ENCODE data around the gene CSK.

CSK gene

GRCh38 chr15:74775894-74776293 is 6.0 kb upstream of the CSK start:
- ATAC-seq (ENCODE audit: low read depth) (no peak), DNase-seq (ENCODE audit: low spot score) (no peak)
- Histone ChIP-seq H3K27me3 (ENCODE audit: insufficient read depth, poor library complexity, severe bottlenecking) (no peaks in the 10 kb centered on the region), H3K4me1 (ENCODE audit: insufficient read depth, poor library complexity, severe bottlenecking) (peaks cover 1% of the 10 kb centered on the region), H3K4me3 (ENCODE audit: severe bottlenecking) (no peak overlapping the region), H3K36me3 (ENCODE audit: low read depth) (no peaks in the 10 kb centered on the region), H3K9me3 (ENCODE audit: severe bottlenecking) (no peaks in the 10 kb centered on the region), H3K27ac (ENCODE audit: poor library complexity, severe bottlenecking) (no peak overlapping the region)
- TF ChIP-seq CTCF (IDR thresholded peaks at IDR 0.05; ENCODE audit: poor library complexity, severe bottlenecking) = no peak

GRCh38 chr15:74776821-74777768 is 4.8 kb upstream of the CSK start:
- Histone ChIP-seq H3K27me3 (ENCODE audit: insufficient read depth, poor library complexity, severe bottlenecking) (no peaks in the 10 kb centered on the region), H3K36me3 (ENCODE audit: low read depth) (no peaks in the 10 kb centered on the region), H3K4me1 (ENCODE audit: insufficient read depth, poor library complexity, severe bottlenecking) (peaks cover 9% of the 10 kb centered on the region), H3K9me3 (ENCODE audit: severe bottlenecking) (no peaks in the 10 kb centered on the region), H3K27ac (ENCODE audit: poor library complexity, severe bottlenecking) (no peak overlapping the region), H3K4me3 (ENCODE audit: severe bottlenecking) (no peak overlapping the region)
- DNase-seq (ENCODE audit: low spot score) (peak; percentile 66), ATAC-seq (ENCODE audit: low read depth) (no peak)
- TF ChIP-seq CTCF (IDR thresholded peaks at IDR 0.05; ENCODE audit: poor library complexity, severe bottlenecking) = no peak

GRCh38 chr15:74777769-74778598 is 3.9 kb upstream of the CSK start:
- H3K9me3 ChIP-seq (ENCODE audit: severe bottlenecking) = no peaks in the 10 kb centered on the region
- no peak for TF ChIP-seq CTCF (IDR thresholded peaks at IDR 0.05; ENCODE audit: poor library complexity, severe bottlenecking)
- H3K4me3 ChIP-seq (ENCODE audit: severe bottlenecking) = no peak overlapping the region
- H3K27me3 ChIP-seq (ENCODE audit: insufficient read depth, poor library complexity, severe bottlenecking) = no peaks in the 10 kb centered on the region
- ATAC-seq (ENCODE audit: low read depth) (no peak), DNase-seq (ENCODE audit: low spot score) (no peak)
- peaks cover 9% of the 10 kb centered on the region for H3K4me1 ChIP-seq (ENCODE audit: insufficient read depth, poor library complexity, severe bottlenecking)
- no peaks in the 10 kb centered on the region for H3K36me3 ChIP-seq (ENCODE audit: low read depth)
- H3K27ac ChIP-seq (ENCODE audit: poor library complexity, severe bottlenecking) = no peak overlapping the region

- no peak for ATAC-seq (ENCODE audit: low read depth)
Measured at GRCh38 chr15:74778599-74778970, 3.3 kb upstream of the CSK start.

More at GRCh38 chr15:74778599-74778970, 3.3 kb upstream of the CSK start:
- Histone ChIP-seq H3K9me3 (ENCODE audit: severe bottlenecking) (no peaks in the 10 kb centered on the region), H3K4me1 (ENCODE audit: insufficient read depth, poor library complexity, severe bottlenecking) (peaks cover 14% of the 10 kb centered on the region), H3K36me3 (ENCODE audit: low read depth) (no peaks in the 10 kb centered on the region), H3K27ac (ENCODE audit: poor library complexity, severe bottlenecking) (no peak overlapping the region), H3K27me3 (ENCODE audit: insufficient read depth, poor library complexity, severe bottlenecking) (no peaks in the 10 kb centered on the region), H3K4me3 (ENCODE audit: severe bottlenecking) (no peak overlapping the region)
- no peak for DNase-seq (ENCODE audit: low spot score)
- no peak for TF ChIP-seq CTCF (IDR thresholded peaks at IDR 0.05; ENCODE audit: poor library complexity, severe bottlenecking)

All from RWPE2 (cell line).